ENCODE data around the gene SUCO.
"Not testable (repeated sequence)": the region's sequence is repeated elsewhere in the genome, so short reads cannot be mapped to it uniquely, and the experiment has no call there.

The SUCO gene

GRCh38 chr1:172559572-172560210 lies 26.7 kb downstream of the SUCO start:
- no peak overlapping the region for H3K4me3 ChIP-seq (ENCODE audit: low read depth, low read length)

- no peak overlapping the region for H3K4me3 ChIP-seq (ENCODE audit: low read depth, low read length)
These were observed 28.3 kb downstream of the SUCO start for GRCh38 chr1:172561252-172561651.

- no peak overlapping the region for H3K4me3 ChIP-seq (ENCODE audit: low read depth, low read length)
These were observed 33.4 kb downstream of the SUCO start for GRCh38 chr1:172566196-172566997.

GRCh38 chr1:172567720-172568119 lies 34.8 kb downstream of the SUCO start:
- H3K4me3 ChIP-seq (ENCODE audit: low read depth, low read length): no peak overlapping the region

- H3K4me3 ChIP-seq (ENCODE audit: low read depth, low read length): no peak overlapping the region
These were observed 41.1 kb downstream of the SUCO start for GRCh38 chr1:172574080-172574479.

- H3K4me3 ChIP-seq (ENCODE audit: low read depth, low read length): no peak overlapping the region
These were observed 45.6 kb downstream of the SUCO start for GRCh38 chr1:172578586-172578985.

- H3K4me3 ChIP-seq (ENCODE audit: low read depth, low read length): no peak overlapping the region
These were observed 48.3 kb downstream of the SUCO start for GRCh38 chr1:172581273-172581672.

- no peak overlapping the region for H3K4me3 ChIP-seq (ENCODE audit: low read depth, low read length)
These were observed 48.8 kb downstream of the SUCO start for GRCh38 chr1:172581779-172582178.

- H3K4me3 ChIP-seq (ENCODE audit: low read depth, low read length): no peak overlapping the region
These were observed 49.9 kb downstream of the SUCO start for GRCh38 chr1:172582889-172583288.

GRCh38 chr1:172585348-172585747 lies 52.4 kb downstream of the SUCO start:
- no peak overlapping the region for H3K4me3 ChIP-seq (ENCODE audit: low read depth, low read length)

GRCh38 chr1:172585861-172586260 lies 52.9 kb downstream of the SUCO start:
- H3K4me3 ChIP-seq (ENCODE audit: low read depth, low read length): no peak overlapping the region

- H3K4me3 ChIP-seq (ENCODE audit: low read depth, low read length): no peak overlapping the region
These were observed 55.6 kb downstream of the SUCO start for GRCh38 chr1:172588296-172589291.

- no peak overlapping the region for H3K4me3 ChIP-seq (ENCODE audit: low read depth, low read length)
These were observed 56.6 kb downstream of the SUCO start for GRCh38 chr1:172589553-172589952.

GRCh38 chr1:172591429-172591828 lies 58.5 kb downstream of the SUCO start:
- not testable (repeated sequence) for H3K4me3 ChIP-seq (ENCODE audit: low read depth, low read length)

GRCh38 chr1:172595066-172595465 lies 62.1 kb downstream of the SUCO start:
- H3K4me3 ChIP-seq (ENCODE audit: low read depth, low read length): not testable (repeated sequence)

- H3K4me3 ChIP-seq (ENCODE audit: low read depth, low read length): not testable (repeated sequence)
These were observed 63.8 kb downstream of the SUCO start for GRCh38 chr1:172596782-172597181.

- no peak overlapping the region for H3K4me3 ChIP-seq (ENCODE audit: low read depth, low read length)
These were observed 67.0 kb downstream of the SUCO start for GRCh38 chr1:172599912-172600311.

- no peak overlapping the region for H3K4me3 ChIP-seq (ENCODE audit: low read depth, low read length)
These were observed 67.7 kb downstream of the SUCO start for GRCh38 chr1:172600615-172601014.

GRCh38 chr1:172601046-172601630 lies 68.2 kb downstream of the SUCO start:
- H3K4me3 ChIP-seq (ENCODE audit: low read depth, low read length): no peak overlapping the region

GRCh38 chr1:172602706-172603105 lies 69.8 kb downstream of the SUCO start:
- no peak overlapping the region for H3K4me3 ChIP-seq (ENCODE audit: low read depth, low read length)

- no peak overlapping the region for H3K4me3 ChIP-seq (ENCODE audit: low read depth, low read length)
These were observed 70.9 kb downstream of the SUCO start for GRCh38 chr1:172603816-172604215.
